GM12801 (cell line): Measurements from ENCODE around the gene SLC5A7.

Experiments
- CTCF ChIP-seq: IDR thresholded peaks from one replicate; pipeline ENCODE4 v1.5.1; 2011; ENCODE audit warnings: control low read depth; ENCODE audit not compliant: insufficient read length; ENCODE audit errors: extremely low read depth

Gene SLC5A7

GRCh38 chr2:107986278-107987217 lies at the start of gene SLC5A7:
TSS of gene SLC5A7 (plus strand) at chr2:107986524. CDS start at chr2:107988156, 1,632 bp downstream.
- no peak for TF ChIP-seq CTCF

GRCh38 chr2:107961395-107961794 lies 24.9 kb upstream of the SLC5A7 start:
- TF ChIP-seq CTCF, result no peak

DNA sequence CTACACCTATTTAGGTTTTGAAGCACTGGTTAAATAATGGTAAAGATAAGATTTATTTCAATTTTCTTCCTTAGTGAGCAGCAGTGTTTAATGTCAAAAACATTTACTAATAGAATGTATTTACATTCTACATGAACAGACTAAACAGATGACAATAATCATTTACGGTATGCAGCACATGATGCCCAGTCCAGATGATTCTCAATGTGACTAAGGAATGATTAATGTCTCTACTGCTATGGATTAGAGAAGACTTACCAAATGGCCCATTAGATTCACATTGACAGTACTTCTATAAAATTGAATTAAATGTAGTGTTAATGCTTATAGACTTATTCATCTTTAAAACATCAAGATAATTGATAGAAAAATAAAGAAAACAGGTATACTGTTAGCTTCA lies 22.1 kb upstream of the SLC5A7 start:
- TF ChIP-seq CTCF, result no peak

DNA sequence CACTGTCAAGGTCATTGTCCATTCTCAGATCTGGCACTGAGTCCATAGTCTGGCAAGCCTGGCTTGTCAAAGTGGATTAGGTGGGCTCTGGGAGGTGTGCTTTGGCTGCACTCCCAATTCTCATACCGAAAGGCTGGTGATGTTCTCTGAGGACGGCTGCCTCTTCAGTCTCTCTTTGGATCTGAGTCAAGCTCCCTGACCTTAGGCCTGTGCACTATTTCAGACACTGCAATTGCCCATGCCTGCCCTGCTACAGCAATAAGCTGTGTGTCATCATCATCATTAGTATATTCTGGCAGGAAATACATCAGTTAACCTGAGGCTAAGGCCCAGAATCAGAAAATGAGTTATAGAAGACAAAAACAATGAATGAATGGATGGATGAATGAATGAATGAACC lies 1.6 kb upstream of the SLC5A7 start:
- no peak for TF ChIP-seq CTCF

DNA sequence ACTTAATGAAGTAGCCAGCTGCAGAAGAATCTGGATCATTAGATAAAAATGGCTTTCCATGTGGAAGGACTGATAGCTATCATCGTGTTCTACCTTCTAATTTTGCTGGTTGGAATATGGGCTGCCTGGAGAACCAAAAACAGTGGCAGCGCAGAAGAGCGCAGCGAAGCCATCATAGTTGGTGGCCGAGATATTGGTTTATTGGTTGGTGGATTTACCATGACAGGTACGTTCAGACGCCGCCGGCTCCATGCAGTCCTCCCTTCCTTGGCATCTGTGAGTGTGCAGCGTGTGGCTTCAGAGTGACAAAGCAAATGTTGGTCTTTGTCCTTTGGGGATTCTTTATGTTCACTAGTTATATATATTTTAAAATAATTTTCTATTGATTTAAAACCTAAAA lies 1.8 kb downstream of the SLC5A7 start:
- TF ChIP-seq CTCF, result no peak

- TF ChIP-seq CTCF, result no peak
Measured at GRCh38 chr2:107989445-107989844, 3.1 kb downstream of the SLC5A7 start.

DNA sequence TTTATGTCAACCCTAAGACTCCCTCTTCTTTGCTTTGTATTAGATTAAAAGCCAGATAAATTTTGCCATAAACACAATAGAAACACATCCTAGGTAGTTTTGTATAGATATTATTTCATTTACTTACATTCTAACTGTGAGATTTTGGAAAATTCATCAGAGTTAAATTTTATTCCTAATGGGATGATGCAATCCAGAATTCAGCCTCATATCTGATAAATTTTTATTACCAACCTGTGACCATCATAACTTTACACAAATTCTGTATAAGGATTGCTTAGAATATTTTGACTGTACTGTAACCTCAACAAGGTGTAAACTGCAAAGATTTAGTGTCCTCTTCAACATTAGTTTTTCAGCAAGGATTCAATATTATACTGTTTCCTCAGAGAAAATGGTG lies 4.4 kb downstream of the SLC5A7 start:
- TF ChIP-seq CTCF, result no peak
